ENCODE data around the gene UQCRFS1.
"Not testable (repeated sequence)": the region's sequence is repeated elsewhere in the genome, so short reads cannot be mapped to it uniquely, and the experiment has no call there.

The UQCRFS1 gene

DNA sequence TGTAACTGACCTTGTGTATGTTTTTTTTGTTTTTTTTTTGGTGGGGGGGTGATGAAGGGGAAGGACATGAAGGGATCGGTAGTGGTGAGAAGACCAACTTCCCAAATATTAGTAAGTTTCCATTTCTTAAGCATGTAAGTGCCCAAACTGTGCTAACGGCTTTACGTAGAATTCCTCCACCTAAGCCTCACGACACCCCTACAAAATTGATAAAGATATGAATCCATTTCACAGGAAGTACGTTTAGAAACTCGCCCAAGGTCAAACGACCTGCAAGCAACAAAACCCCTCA, 649 bp downstream of the UQCRFS1 start:
- DNase-seq = no peak

DNA sequence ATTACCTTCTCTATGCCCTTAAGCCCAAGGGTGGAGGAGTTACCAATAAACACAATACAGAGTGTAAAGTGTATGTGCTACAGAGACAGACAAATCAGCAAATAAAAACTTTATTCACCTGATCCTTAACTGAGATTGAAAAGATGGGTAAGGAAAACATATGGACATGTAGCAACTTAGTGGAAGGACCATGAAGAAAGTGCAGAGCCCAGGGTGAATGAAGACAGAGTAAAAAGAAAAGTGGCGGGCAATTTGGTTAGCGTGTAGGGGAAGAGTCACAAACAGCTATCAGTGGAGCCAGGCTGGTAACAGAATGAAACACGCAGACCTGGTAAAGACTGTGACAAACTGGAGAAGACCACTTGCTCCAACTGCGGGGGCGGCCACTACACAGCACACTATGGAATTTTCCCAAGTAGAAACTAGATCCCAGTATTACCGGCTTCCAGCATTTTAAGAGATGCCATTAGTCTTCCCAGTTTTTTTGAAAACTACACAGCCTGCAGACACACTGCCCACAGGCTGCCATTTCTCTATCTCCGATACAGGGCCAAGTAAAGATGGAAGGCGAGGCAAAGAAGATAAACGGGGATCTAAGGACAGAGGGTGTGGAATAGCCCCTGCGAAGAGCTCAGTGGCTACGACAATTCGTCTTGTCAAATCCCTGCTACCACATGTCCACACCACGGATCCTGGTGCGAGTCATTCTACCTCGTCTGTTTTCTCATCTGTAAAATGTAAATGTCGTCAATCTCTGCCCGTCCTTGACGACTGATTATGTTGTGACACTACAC, 1.2 kb downstream of the UQCRFS1 start:
- DNase-seq = peak; percentile 17

DNA sequence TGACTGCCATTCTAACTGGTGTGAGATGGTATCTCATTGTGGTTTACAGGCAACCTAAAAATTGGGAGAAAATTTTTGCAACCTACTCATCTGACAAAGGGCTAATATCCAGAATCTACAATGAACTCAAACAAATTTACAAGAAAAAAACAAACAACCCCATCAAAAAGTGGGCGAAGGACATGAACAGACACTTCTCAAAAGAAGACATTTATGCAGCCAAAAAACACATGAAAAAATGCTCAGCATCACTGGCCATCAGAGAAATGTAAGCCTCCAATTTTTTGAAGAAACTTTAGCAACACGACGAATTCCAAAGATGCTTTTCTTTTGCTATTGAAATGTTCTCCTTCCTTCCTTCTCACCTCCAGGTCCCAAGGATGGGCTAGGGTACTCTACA, 1.9 kb downstream of the UQCRFS1 start:
- DNase-seq = not testable (repeated sequence)

DNA sequence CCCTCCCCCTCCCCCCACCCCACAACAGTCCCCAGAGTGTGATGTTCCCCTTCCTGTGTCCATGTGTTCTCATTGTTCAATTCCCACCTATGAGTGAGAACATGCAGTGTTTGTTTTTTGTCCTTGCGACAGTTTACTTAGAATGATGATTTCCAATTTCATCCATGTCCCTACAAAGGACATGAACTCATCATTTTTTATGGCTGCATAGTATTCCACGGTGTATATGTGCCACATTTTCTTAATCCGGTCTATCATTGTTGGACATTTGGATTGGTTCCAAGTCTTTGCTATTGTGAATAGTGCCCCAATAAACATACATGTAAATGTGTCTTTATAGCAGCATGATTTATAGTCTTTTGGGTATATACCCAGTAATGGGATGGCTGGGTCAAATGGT, 2.4 kb downstream of the UQCRFS1 start:
- DNase-seq = not testable (repeated sequence)

DNA sequence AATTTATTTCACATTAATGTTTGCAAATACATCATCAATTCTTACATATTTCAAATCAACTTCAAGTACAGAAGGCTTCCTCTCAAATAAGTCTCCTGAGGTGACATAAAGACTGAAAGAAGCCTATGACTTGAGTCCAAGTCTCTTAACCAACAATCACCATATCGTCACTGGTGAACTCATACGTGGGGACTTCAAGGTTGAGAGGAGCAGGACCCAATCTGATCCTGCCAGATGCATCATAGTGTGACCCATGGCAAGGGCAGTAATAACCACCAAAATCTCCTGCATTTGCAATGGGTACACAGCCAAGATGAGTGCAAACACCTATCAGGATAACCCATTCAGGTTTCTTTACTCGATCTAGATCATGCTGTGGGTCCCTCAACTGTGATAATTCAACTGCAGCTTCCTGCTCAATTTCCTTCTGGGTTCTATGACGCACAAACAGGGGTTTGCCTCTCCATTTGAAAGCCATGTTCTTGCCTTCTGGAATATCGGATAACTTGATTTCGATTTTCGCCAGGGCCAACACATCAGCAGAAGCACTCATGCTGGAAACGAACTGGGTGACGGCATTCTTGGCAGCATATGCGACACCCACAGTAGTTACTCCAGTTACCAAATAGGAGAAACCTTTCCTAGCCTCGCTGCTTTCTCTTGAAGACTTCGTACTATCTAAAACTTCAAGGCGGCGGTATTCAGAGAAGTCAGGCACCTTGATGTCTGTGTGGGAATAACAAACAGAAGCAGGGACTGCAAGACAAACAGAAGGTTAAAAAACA, 5.4 kb downstream of the UQCRFS1 start:
- not testable (repeated sequence) for DNase-seq

DNA sequence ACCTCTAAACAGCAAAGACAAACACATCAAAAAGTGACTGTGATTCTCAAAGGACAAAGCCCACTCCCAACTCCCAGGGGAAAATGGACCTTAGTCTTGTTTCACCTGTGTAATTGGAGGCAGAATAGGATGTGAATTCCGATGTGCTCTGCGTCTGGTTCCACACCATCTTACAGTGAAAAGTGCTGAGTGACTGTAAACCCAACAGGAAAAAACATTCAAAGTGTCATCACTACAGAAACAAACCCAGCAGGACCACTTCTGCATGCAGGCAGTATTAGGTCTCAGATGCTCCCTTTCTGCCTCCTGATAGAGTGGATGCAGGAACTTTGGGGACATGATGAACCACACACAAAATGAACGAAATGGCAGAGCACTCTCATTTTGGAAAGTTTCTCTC, 6.5 kb downstream of the UQCRFS1 start:
- no peak for DNase-seq

DNA sequence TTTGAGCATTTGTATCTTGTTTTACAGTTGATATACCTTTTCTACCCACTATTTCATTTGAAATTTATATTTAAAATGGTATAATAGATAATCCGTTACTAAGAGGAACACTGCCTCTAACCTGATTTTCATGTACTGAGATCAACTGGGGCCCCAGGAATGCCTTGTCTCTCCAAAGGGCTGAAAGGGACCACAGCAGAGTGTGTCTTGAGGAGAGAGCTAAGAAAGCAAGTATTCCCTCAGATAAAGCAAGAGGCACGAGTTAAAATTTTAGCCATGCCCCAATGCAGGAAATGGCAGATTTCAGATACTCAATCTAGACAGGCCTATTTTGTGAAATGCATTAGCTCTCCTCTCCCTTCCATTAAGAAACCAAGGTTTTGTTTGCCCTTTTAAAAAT, 10.7 kb downstream of the UQCRFS1 start:
- no peak for DNase-seq

DNA sequence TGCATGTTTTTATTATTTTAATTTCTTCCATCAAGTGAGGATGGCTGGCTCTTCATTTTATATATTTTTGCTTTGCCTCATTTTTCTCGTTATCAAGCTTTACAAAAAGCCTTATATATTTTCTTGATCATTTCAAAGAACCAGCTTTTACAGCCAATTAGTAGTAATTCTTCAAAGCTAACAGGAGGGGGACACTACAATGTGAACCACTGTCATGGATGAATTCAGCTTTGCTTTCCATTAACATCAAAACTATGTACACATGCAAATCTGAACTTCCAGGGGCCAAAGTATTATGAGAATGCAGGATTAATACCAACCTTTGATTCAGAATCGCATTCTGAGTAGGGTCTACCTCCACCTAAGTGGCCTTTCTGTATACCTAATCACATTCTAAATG, 11.1 kb downstream of the UQCRFS1 start:
- DNase-seq = no peak

DNA sequence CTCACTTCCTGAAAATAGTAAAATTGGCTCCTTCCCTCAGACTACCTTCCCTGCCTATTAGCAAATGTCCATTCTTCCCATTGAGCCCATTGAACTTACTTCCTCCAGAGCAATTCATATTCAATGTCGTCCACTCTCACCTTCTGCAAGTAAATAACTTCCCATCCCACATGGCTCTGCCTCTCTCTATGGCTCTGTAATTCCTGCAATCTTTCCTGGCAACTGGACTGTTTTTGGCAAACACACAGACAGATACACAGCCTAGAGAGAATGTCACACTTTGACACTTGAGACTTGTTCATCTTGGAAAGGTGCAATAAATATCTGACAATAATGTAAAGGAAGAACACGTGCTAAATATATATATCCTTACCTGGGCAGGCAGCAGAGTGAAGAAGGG, 18.3 kb downstream of the UQCRFS1 start:
- DNase-seq = no peak

DNA sequence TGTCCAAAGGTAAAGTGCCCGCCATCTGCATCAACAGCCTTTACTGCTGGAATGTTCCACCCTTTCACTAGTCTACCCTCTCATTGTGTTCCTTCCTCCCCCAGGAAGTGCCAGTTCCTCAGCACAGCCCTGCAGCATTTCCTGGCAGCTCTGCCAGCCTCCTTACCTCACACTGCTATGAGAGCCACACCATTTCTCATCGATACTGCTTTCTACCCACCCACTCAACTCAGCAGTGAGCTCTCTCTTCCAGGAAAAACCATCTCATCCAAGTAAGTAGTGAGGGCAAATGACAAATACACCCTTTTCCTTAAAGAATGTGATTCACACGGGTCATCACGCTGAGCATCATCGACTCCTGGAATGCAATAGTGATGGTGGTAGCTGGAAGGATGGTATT, 19.8 kb downstream of the UQCRFS1 start:
- DNase-seq = no peak

DNA sequence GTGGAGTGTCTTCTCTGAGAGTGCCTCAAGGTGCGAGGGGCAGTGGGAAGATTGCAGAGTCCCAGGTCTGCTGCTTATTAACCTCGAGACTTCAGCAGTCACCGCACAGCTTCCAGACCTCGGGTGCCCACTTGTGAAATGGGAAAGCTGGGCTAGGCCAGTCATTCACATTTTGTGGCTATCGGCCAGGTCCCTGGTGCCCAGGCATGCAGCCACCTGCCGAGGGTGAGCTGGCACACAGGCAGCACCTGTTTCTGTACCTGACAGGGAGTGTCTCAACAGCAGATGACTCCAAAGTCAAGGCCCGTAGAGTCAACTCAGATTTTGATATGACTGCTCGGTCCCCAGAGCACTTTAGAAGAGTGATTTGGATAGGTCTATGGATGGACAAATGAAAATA, 21.9 kb downstream of the UQCRFS1 start:
- no peak for DNase-seq

DNA sequence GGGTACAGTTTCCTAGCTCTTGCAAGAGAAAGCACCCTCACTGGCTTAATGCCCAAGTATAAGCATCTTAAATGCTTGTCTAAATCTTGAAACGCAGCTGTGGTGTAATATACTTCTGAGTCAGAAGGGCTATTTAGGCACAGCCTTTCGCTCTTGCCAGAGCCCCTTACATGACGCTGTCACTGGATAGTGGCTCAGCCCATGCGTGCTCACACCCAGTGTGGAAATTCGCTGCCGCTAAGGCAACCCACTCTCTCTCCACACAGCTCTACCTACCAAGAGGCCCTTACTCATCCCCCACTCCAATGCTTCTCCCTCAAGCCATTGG, 24.0 kb downstream of the UQCRFS1 start:
- no peak for DNase-seq

DNA sequence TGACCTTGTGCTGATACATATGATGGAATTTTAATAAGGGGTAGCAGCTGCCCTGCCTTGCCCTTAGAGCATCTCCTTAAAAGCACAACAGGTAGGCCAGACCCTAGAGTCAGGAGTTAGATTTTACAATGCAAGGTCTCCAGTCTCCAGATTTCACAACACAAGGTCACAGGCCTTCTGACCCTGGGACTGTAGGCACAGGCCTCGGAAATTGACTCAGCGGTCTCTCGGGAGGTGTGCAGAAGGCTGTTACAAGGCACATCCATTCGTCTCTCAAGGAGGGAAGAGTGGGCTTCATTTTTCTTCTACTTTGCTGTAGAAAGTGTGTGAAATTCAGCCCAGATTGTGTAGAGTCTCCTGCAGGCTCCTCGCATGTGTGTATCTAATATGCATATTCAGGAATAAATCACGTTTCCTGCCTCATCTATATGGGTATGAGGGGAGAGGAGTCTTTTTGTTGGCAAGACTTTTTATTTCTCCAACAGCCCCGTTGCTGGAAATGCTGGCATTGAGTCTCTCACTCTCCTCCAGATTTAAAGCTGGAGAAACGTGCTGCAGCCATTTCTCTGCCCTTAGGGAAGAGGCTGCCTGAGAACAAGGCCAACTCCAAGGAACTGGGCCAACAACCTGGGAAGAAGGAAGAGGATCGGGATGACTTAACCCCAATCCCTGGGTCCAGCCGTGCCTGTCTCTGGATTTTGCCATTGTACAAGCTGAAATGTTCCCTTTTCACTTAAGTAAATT, 24.5 kb downstream of the UQCRFS1 start:
- DNase-seq = no peak

DNA sequence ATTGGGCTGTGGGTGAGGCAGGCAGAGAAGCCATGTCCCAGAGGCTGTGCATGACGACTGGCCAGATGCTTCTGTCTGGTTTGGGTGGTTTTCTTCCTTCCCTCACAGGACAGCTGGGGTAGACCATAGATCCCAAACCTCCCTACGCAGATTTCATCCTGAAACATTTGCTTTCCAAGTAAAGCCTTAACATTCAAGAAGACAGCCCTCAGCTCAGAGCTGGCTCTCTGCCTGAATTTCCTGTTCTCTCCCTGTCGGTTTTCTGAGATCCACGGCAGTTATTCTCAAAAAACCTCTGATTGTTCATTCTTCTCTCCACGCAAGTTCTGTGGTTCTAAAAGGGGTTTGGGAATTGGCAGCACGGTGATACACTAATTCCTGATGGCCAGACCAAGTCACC, 25.3 kb downstream of the UQCRFS1 start:
- no peak for DNase-seq

DNA sequence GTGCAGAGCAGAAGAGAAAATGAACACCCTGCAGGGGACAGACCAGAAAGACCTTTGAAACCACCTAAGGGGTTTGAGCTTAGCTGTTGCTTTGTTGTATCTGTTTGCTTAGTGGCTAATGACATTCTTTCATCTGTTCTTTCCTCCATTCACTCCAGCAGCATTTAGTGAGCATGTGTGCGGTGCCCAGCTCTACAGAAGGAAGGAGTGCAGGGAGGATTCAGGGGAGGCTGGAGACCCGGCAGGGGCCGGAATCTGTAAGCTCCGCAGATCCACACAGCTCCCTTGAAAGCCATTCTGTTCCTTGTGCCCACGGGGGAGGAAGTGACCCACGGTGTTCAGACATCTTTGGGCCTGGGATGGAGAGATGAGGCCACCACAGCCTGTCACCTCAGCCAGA, 27.5 kb downstream of the UQCRFS1 start:
- DNase-seq = no peak

DNA sequence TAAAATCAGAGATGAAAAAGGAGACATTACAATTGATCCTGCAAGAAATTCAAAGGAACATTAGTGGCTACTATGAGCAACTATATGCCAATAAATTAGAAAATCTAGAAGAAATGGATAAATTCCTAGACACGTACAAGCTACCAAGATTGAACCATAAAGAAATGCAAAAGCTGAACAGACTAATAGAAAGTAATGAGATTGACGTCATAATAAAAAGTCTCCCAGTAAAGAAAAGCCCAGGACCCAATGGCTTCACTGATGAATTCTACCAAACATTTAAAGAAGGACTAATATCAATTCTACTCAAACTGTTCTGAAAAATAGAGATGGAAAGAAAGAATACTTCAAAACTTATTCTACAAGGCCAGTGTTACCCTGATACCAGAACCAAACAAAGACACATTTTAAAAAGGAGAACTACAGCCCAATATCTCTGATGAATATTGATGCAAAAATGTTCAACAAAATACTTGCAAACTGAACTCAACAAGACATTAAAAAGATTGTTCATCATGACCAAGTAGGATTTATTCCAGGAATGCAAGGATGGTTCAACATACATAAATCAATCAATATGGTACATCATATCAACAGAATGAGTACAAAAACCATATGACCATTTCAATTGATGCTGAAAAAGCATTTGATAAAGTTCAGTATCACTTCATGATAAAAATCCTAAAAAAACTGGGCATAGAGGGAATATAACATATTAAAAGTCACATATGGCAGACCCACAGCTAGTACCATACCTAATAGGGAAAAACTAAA, 35.8 kb downstream of the UQCRFS1 start:
- no peak for DNase-seq

DNA sequence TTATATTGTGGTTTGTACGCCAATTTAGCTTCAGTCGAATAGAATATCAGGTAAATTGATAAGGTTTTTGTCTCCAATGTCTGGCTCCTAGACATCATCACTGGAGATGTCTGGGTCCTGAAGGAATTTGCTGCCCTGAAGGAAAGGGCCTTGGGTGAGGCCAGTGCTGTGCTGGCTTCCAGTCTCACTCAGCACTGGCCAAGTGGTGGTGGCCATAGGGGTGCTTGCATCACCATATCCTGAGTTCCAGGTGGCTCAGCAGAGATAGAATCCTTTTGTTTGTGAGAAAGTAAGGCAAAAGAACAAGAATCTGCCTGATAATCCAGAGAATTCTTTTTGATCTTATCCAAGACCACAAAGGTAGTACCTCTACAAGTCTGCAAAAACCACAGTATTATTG, 39.1 kb downstream of the UQCRFS1 start:
- no peak for DNase-seq

DNA sequence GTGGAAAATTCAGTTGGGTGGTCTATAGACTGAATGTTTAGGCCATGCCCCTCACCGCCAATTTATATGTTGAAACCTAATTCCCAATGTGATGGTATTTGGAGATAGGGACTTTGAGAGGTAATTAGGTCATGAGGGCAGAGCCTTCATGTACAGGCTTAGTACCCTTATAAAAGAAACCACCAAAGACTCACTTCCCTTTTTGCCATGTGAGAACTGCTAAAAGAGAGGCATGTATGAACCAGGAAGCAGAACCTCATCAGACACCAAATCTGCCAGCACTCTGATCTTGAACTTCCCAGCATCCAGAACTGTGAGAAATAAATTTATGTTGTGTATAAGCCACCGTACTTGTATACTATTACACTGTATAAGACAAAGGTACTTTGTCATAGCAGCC, 40.6 kb downstream of the UQCRFS1 start:
- peak; percentile 53 for DNase-seq

DNA sequence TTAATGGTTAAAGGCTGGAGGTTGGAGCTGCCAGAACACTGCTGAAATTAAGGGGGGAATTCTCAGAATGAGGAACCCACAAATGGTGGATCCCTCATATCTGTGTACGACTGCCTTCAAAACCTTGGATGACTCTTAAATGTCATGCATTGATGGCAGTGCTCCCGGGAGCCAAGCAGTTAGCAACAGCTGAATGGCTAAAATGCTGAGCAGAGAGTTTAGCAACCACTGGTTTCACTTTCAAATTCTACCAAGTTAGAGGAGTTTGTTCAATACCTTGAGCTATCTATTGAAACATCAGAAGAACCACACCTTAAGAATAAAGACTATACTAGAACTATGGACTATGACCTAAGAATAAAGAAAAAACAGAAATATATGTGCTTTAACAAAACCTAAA, 41.4 kb downstream of the UQCRFS1 start:
- peak; percentile 62 for DNase-seq

DNA sequence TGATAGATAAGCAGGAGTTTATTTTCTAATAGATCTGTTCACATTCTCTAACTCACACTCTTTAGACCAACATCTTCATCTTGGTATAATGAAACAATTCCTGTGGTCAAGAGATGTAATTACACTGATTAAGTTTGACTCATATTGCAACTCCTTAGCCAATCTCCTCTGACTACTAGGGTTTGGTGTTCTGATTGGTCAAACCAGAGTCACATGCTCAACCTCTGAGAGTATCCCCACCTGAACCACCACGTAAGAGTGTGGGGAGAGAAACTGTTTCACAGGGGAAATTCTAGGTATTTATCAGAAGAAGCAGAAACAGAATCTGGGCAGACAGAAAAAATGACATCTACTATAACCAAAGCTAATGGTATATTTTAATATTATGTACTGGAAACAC, 42.4 kb downstream of the UQCRFS1 start:
- no peak for DNase-seq

DNA sequence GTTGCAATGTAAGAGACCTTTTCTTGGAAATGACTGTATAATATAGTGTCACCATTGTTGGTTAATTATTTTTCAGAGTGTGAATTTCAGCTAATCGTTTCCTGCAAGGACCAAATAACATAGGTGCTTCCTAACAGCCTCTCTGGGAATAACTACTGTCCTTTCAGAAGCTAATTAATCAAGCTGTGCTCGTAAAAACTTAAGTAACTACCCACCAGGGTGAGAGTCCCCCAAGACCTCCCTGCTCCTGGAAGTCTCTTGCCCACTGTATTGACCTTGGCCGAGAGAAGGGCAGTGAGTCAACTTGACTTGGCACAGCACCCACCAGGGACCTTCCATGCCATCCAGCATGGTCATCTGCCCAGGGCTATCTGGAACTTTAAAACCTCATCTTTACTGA, 50.3 kb downstream of the UQCRFS1 start:
- DNase-seq = no peak

DNA sequence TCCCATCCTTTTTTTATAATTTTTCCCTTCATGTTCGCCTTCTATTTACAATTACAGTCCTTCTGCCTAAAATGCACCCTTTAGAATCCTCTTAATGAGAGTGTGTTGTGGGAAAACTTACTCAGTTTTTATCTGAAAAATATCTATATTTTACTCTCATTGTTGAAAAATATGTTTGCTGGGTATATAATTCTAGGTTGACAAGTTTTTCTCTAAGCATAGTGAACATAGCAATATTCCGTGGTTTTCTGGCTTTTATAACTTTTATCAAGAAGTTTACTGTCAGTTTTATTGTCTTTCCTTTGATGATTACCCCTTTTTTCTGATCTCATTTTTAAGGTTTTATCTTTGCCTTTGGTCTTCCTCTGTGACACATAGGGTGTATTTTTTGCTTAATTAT, 57.3 kb downstream of the UQCRFS1 start:
- DNase-seq = no peak
